PFSK-1 (cell line): Measurements from ENCODE around the gene EMILIN3.

ENCODE experiments used
- FOXP2 ChIP-seq: optimal IDR thresholded peaks from 2 replicates; pipeline ENCODE3; 2011; ENCODE audit warnings: borderline replicate concordance, control low read depth, inconsistent platforms; ENCODE audit not compliant: insufficient read depth; ENCODE audit errors: extremely low read length, extremely low read depth
- POLR2AphosphoS5 ChIP-seq: IDR thresholded peaks from 2 replicates; pipeline ENCODE4 v1.6.1; 2012; ENCODE audit warnings: low read depth, mild to moderate bottlenecking, control low read depth, low read length, moderate library complexity
- SIN3A ChIP-seq: IDR thresholded peaks from 2 replicates; pipeline ENCODE4 v1.6.1; 2012; ENCODE audit warnings: mild to moderate bottlenecking, low read length, moderate library complexity, borderline replicate concordance; ENCODE audit not compliant: insufficient read depth
- TAF1 ChIP-seq: IDR thresholded peaks from 2 replicates; pipeline ENCODE4 v1.6.1; 2012; ENCODE audit warnings: low read length, control low read depth, borderline replicate concordance; ENCODE audit not compliant: insufficient read depth
- TF ChIP-seq, protein P1 (sequence below), 2 experiments: IDR thresholded peaks; 2 replicates each; pipeline versions ENCODE4 v1.6.1 to v1.8.0; 2011 to 2012; ENCODE audit warnings: low read depth in 2 of 2, low read length in 2 of 2, control low read depth in 1 of 2, inconsistent platforms in 1 of 2, mild to moderate bottlenecking in 1 of 2, moderate library complexity in 1 of 2; ENCODE audit not compliant: insufficient read depth in 1 of 2

Gene EMILIN3

GRCh38 chr20:41355192-41355591 is 11.4 kb downstream of the EMILIN3 start:
- TF ChIP-seq, protein P1, sequence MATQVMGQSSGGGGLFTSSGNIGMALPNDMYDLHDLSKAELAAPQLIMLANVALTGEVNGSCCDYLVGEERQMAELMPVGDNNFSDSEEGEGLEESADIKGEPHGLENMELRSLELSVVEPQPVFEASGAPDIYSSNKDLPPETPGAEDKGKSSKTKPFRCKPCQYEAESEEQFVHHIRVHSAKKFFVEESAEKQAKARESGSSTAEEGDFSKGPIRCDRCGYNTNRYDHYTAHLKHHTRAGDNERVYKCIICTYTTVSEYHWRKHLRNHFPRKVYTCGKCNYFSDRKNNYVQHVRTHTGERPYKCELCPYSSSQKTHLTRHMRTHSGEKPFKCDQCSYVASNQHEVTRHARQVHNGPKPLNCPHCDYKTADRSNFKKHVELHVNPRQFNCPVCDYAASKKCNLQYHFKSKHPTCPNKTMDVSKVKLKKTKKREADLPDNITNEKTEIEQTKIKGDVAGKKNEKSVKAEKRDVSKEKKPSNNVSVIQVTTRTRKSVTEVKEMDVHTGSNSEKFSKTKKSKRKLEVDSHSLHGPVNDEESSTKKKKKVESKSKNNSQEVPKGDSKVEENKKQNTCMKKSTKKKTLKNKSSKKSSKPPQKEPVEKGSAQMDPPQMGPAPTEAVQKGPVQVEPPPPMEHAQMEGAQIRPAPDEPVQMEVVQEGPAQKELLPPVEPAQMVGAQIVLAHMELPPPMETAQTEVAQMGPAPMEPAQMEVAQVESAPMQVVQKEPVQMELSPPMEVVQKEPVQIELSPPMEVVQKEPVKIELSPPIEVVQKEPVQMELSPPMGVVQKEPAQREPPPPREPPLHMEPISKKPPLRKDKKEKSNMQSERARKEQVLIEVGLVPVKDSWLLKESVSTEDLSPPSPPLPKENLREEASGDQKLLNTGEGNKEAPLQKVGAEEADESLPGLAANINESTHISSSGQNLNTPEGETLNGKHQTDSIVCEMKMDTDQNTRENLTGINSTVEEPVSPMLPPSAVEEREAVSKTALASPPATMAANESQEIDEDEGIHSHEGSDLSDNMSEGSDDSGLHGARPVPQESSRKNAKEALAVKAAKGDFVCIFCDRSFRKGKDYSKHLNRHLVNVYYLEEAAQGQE (IDR thresholded peaks at IDR 0.05; ENCODE audit: insufficient read depth in 1 of 2, low read depth in 2 of 2, low read length in 2 of 2): no peak
- TF ChIP-seq TAF1 (no peak), POLR2AphosphoS5 (no peak), SIN3A (no peak), FOXP2 (no peak)

- TF ChIP-seq TAF1 (no peak), FOXP2 (no peak), SIN3A (no peak)
These were observed 13.1 kb downstream of the EMILIN3 start for GRCh38 chr20:41353530-41353929.

DNA sequence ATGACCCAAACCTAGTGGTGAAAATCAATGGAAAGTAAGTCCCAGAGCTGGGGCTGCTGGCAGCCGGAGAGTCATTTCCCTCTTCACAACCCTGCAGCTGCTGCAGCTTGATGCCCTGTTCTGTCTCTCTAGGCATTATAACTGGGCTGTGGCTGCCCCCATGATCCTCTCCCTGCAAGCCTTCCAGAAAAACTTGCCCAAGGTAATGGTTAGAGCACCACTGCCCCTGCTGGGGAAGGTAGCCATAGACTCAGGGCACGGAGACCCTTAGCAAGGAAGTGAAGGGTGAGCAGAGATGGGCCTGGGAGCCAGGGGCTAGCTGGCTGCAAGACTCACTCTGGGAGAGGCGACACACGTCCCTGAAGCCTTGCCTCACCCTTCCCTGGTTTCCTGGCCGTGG is 14.0 kb downstream of the EMILIN3 start:
- TF ChIP-seq, protein P1 (IDR thresholded peaks at IDR 0.05; ENCODE audit: insufficient read depth in 1 of 2, low read depth in 2 of 2, low read length in 2 of 2): no peak
- TF ChIP-seq POLR2AphosphoS5 (no peak), FOXP2 (no peak), SIN3A (no peak), TAF1 (no peak)

- TF ChIP-seq TAF1: no peak
- TF ChIP-seq POLR2AphosphoS5: no peak
- no peak for TF ChIP-seq FOXP2
- TF ChIP-seq, protein P1 (IDR thresholded peaks at IDR 0.05; ENCODE audit: insufficient read depth in 1 of 2, low read depth in 2 of 2, low read length in 2 of 2): no peak
- no peak for TF ChIP-seq SIN3A
These were observed 14.5 kb downstream of the EMILIN3 start for GRCh38 chr20:41352106-41352505.

DNA sequence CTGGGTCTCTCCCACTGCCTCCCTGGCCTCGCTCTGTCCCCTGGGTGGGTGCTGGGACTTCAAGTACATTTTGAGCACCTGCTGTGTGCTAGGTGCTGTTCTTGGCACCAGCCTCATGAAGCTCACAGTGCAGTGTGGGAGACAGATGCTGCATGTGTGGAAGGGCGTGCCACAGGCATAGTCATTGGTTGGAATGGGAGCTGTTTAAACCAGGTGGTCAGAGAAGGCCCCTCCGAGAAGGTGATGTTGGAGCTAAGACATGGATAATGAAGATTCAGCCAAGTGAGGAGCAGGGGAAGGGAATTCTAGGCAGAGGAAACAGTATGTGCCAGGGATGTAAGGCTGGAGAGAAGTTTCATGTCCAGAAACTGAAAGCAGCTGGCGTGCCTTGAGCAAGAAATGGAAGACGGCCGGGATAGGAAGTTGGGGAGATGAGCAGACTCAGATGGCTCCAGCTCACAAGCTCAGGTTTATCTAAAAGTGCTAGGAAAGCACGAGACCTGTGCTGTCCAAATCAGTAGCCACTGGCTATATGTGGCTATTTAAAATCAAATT is 16.1 kb downstream of the EMILIN3 start:
- TF ChIP-seq POLR2AphosphoS5 (no peak), SIN3A (no peak), TAF1 (no peak), FOXP2 (no peak)
- TF ChIP-seq, protein P1 (IDR thresholded peaks at IDR 0.05; ENCODE audit: insufficient read depth in 1 of 2, low read depth in 2 of 2, low read length in 2 of 2): no peak
